Measurements from ENCODE around the gene MAPK7.

MAPK7 gene

DNA sequence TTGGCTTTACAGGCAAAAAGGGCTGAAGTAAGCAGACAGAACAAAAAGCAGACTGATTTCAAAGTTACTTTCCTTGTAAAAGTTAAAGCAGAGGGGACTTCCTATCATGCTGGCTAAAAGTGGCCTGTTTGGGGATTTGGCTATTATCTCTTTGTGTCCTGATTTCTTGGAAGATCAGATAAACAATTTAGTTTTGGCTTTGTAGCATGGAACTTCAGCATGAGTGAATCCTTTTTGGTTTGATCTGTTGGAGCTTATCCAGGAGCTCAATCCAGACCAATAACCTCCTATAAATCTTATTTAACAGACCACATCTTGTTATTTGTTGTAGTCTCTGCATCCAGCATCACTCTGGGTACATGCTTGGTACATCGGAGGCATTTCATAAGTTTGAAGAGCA, 23.9 kb downstream of the MAPK7 start:
- TF ChIP-seq GATA3 (IDR thresholded peaks at IDR 0.05; ENCODE audit: low read depth, low read length) = no peak
- TF ChIP-seq GATA2 (IDR thresholded peaks at IDR 0.05; ENCODE audit: low read depth, low read length) = no peak; the same call in 1 of the 2 replicates

GRCh38 chr17:19403021-19403420, 24.7 kb downstream of the MAPK7 start:
- no peak for TF ChIP-seq GATA3 (IDR thresholded peaks at IDR 0.05; ENCODE audit: low read depth, low read length)
- no peak for TF ChIP-seq GATA2 (IDR thresholded peaks at IDR 0.05; ENCODE audit: low read depth, low read length)

GRCh38 chr17:19404264-19404663, 26.0 kb downstream of the MAPK7 start:
- no peak for TF ChIP-seq GATA3 (IDR thresholded peaks at IDR 0.05; ENCODE audit: low read depth, low read length)

- TF ChIP-seq GATA3 (IDR thresholded peaks at IDR 0.05; ENCODE audit: low read depth, low read length) (no peak), GATA2 (IDR thresholded peaks at IDR 0.05; ENCODE audit: low read depth, low read length) (no peak)
These were observed 26.8 kb downstream of the MAPK7 start for GRCh38 chr17:19405114-19405513.

DNA sequence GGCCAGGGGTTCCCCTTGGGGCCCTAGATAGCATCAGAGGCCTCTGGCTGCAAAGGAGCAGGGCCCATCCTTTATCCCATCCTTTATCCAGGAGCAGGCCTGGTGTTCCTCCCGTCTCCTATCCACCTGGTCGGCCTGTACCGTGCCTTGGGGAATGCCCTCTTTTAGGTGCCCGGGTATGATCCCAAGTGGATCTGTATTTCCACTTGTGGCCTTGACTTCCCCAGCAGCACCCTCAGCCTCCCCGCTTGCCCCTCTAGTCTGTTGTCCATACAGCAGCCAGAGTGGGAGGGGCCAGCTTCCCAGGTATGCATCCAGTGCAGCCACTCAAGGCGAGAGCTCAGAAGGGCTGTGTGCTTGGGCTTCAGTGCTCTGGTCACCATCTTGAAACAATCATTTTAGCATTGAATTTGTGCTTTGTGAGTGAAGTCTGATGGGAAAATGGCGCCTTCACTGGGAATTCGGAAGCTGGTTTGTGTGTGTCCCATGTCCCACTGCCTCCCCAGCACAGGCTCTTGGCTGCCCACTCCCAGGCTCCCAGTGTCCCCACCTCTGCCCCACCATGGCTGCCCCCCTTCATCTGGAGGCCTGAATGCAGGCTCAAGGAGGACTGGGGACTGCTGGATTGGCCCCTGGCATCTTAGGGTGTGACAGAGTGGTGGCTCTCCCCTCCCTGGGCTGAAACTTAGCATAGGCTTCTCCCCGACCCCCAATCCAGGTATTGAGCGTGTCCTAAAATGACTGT, 29.5 kb downstream of the MAPK7 start:
- no peak for TF ChIP-seq GATA2 (IDR thresholded peaks at IDR 0.05; ENCODE audit: low read depth, low read length)
- TF ChIP-seq GATA3 (IDR thresholded peaks at IDR 0.05; ENCODE audit: low read depth, low read length) = no peak

DNA sequence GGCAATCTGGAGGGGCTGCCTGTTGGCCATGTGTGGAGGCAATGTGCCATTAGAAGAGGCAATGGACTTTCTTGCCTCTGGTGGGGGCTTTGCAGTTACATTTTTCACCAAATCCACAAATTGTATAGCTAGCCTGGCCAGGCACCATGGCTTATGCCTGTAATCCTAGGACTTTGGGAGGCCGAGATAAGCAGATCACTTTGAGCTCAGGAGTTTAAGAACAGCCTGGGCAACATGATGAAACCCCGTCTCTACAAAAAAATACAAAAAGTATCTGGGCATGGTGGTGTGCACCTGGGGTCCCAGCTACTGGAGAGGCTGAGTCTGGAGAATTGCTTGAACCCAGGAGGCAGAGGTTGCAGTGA, 30.0 kb downstream of the MAPK7 start:
- no peak for TF ChIP-seq GATA3 (IDR thresholded peaks at IDR 0.05; ENCODE audit: low read depth, low read length)
- TF ChIP-seq GATA2 (IDR thresholded peaks at IDR 0.05; ENCODE audit: low read depth, low read length) = no peak

DNA sequence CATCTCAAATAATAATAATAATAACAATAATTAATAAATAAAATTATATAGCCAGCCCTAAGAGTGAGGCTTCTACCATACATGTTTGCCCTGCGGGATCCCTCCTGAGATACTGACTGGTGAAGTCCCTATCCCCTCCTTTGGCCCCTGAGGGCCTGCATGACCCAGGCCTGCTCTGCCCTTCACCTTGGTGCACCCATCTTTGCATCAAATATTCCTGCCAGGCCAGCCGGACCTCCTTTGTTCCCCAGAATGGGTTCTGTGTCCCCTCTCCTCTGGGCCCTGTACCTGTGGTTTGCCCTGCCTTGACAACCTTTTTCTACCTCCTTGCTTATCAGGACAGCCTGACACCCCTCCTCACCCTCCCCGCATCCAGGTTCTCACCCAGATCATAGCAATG, 30.8 kb downstream of the MAPK7 start:
- TF ChIP-seq GATA2 (IDR thresholded peaks at IDR 0.05; ENCODE audit: low read depth, low read length) (no peak), GATA3 (IDR thresholded peaks at IDR 0.05; ENCODE audit: low read depth, low read length) (no peak)

DNA sequence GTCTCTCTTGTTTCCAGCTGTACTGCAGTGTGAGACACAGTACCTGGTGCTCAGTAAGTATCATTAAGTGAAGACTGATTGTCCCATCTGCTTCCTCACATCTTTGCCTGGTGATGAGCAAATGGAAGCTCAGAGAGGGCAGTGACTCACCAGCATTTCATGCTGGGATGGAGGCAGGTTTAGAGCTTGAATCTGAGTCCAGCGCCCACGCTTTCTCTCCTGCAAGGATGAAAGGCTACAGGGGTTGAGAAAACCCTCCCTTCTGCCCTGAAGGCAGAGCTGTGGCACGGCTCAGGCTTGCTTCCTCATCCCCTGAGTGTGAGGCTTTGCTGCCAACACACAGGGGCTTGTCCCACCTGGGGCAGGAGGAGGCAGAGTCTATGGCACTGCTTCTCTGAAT, 31.2 kb downstream of the MAPK7 start:
- no peak for TF ChIP-seq GATA3 (IDR thresholded peaks at IDR 0.05; ENCODE audit: low read depth, low read length)
- TF ChIP-seq GATA2 (IDR thresholded peaks at IDR 0.05; ENCODE audit: low read depth, low read length) = no peak

DNA sequence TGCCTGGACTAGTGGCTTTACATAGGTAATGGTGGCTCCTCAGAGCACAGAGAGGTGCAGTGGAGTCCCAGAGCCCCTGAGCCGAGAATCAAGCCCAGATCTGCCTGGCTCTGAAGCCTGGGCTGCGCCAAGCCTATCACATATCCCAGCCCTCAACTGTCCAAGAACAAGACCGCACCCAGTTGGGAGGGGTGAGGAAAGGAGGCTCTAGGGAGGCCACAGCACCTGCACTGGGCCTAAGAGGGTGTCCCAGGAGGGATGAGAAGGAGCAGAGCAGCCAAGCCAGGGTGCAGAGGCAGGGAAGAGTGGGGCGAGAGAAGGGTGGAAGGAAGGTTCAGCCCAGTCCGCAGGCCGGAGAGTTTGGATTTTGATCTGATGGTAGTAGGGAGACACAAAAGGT, 31.8 kb downstream of the MAPK7 start:
- TF ChIP-seq GATA2 (IDR thresholded peaks at IDR 0.05; ENCODE audit: low read depth, low read length) = no peak
- no peak for TF ChIP-seq GATA3 (IDR thresholded peaks at IDR 0.05; ENCODE audit: low read depth, low read length)

DNA sequence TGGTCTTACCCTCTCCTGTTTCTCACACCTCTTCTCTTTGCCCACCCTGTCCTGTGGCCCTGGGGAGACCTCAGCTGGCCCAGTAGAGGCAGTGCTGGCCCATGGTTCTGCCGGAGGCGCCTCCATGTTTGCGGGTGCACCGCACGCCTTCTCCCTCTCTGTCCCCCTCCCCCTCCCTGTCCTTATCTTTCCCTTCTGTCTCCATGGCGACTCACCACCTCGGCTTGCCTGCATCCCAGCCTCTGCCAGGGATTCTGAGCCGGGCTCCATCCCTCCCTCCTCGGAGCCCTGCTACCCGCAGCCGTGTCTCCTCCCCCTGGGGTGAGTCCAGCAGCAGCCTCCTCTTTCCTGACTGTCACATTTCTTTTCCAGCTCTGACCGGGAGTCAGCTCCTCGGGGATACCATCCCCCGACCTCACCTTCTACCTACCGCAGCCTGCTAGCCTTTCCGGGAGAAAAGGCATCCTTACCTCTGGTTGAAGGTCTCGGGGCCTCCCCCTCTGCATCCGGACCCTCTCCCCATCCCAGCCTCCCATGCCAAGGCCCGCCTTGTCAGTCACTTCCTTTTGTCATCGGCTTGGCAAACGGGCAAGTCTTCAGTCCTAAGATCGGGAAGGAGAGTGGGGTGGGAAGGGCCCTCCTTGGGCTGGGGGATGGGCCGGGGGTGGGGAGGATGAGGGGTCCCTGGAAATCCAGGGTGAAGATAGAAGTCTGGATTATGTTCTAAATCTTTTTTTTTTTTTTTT, 32.8 kb downstream of the MAPK7 start, which contains the start of gene RNF112:
RNF112 (plus strand) TSS at position 358 of the 746 bp plus-strand sequence; CDS start at position 535, 177 bp downstream.
- TF ChIP-seq GATA2 (IDR thresholded peaks at IDR 0.05; ENCODE audit: low read depth, low read length) (peak; percentile 96), GATA3 (IDR thresholded peaks at IDR 0.05; ENCODE audit: low read depth, low read length) (no peak)

GRCh38 chr17:19411631-19412030, 33.3 kb downstream of the MAPK7 start:
- TF ChIP-seq GATA2 (IDR thresholded peaks at IDR 0.05; ENCODE audit: low read depth, low read length) (no peak), GATA3 (IDR thresholded peaks at IDR 0.05; ENCODE audit: low read depth, low read length) (no peak)

- no peak for TF ChIP-seq GATA2 (IDR thresholded peaks at IDR 0.05; ENCODE audit: low read depth, low read length)
- no peak for TF ChIP-seq GATA3 (IDR thresholded peaks at IDR 0.05; ENCODE audit: low read depth, low read length)
These were observed 34.2 kb downstream of the MAPK7 start for GRCh38 chr17:19412510-19412909.

GRCh38 chr17:19412984-19413383, 34.7 kb downstream of the MAPK7 start:
- TF ChIP-seq GATA3 (IDR thresholded peaks at IDR 0.05; ENCODE audit: low read depth, low read length) = no peak
- TF ChIP-seq GATA2 (IDR thresholded peaks at IDR 0.05; ENCODE audit: low read depth, low read length) = no peak

DNA sequence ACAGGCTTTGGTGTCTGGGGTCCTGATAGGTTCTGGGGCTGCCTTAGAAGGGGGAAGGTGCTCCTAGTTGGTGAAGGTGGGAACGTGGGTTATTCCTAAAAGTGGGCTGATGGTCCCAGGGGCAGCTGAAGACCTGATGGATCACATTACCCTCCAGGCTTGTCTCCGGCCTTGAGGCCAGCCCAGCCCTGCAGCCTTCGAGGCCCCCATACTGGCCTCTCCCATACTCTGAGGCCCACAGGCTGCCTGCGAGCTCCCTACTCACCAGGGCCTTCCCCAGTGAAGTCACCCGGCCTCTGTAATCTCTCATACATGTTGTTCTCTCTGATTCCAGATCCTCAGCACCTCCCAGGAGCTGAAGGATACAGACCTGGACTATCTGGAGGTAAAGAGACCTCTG, 35.5 kb downstream of the MAPK7 start:
- TF ChIP-seq GATA3 (IDR thresholded peaks at IDR 0.05; ENCODE audit: low read depth, low read length) = no peak
- TF ChIP-seq GATA2 (IDR thresholded peaks at IDR 0.05; ENCODE audit: low read depth, low read length) = no peak
